ENCODE measurements around the gene ZFP92. TPM values are rescaled to one million over a fixed set of nuclear protein-coding genes. Genes with fewer than 3 reads are reported as not detected.

ZFP92 gene
- total and polyA plus RNA-seq, 2 donors (not counting 3 experiments of a cell fraction or from before 2014, with no cell fraction given) = 0.36 to 1.2 TPM

DNA sequence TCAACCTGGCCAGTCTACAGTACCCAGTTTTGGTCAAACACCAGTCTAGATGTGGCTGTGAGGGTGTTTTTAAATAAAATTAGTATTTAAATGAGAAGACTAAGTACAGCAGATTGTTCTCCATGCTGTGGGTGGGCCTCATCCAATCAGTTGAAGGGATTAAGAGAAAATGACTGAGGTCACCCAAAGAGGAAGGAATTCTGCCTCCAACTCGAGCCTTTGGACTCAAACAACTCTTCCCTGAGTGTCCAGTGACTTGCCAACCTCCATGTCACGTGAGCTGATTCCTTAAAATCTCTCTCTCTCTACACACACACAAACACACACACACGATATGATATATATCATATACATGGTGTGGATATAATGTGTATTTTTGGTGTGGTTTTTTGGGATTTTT lies 24.6 kb downstream of the ZFP92 start:
- Histone ChIP-seq H3K9me1 (replicated peaks; ENCODE audit: control insufficient read depth, extremely low read depth, insufficient read depth, low read length) (no peaks in the 10 kb centered on the region), H4K20me1 (replicated peaks; ENCODE audit: control insufficient read depth, extremely low read depth, insufficient read depth, low read length) (no peaks in the 10 kb centered on the region), H3K4me2 (ENCODE audit: insufficient read depth, low read length) (no peak overlapping the region), H3K4me1 (ENCODE audit: control insufficient read depth, extremely low read depth, insufficient read depth, low read length) (no peaks in the 10 kb centered on the region), H3K79me2 (ENCODE audit: control insufficient read depth, insufficient read depth, low read length) (no peaks in the 10 kb centered on the region), H3K27me3 (ENCODE audit: control insufficient read depth in 2 of 2, insufficient read depth in 2 of 2, low read length in 2 of 2) (no peaks in the 10 kb centered on the region), H3K9me3 (replicated peaks; ENCODE audit: control insufficient read depth, insufficient read depth, low read length) (no peaks in the 10 kb centered on the region), H3K27ac (ENCODE audit: insufficient read depth, low read depth, low read length) (no peak overlapping the region), H2AFZ (ENCODE audit: low read depth, low read length) (no peak overlapping the region), H3K9ac (replicated peaks; ENCODE audit: extremely low read depth, insufficient read depth, low read length) (no peak overlapping the region), H3K36me3 (ENCODE audit: control insufficient read depth in 2 of 2, extremely low read depth in 1 of 2, insufficient read depth in 2 of 2, low read length in 2 of 2) (no peaks in the 10 kb centered on the region), H3K4me3 (replicated peaks in 1 of 3; ENCODE audit: insufficient read depth in 1 of 3, low read depth in 1 of 3, low read length in 3 of 3) (no peak overlapping the region)
- BruUV-seq (replicated peaks) = no TSS peak
- FAIRE-seq (no peak), DNase-seq (ENCODE audit: low read depth, low spot score) (no peak)
- ChIA-PET POLR2A (no interaction called here), CTCF (no interaction called here)
- dilution Hi-C loops (cut with MboI; ENCODE audit: extremely low pct_ligation_motif_present, low sequenced_read_pairs) = no loop called here
- intact Hi-C loops (cut with micrococcal nuclease) = loop anchor here (10.0 kb wide), 1 partner anchor 401 kb away; no protein-coding TSS in a partner anchor
- TF ChIP-seq, protein P1, sequence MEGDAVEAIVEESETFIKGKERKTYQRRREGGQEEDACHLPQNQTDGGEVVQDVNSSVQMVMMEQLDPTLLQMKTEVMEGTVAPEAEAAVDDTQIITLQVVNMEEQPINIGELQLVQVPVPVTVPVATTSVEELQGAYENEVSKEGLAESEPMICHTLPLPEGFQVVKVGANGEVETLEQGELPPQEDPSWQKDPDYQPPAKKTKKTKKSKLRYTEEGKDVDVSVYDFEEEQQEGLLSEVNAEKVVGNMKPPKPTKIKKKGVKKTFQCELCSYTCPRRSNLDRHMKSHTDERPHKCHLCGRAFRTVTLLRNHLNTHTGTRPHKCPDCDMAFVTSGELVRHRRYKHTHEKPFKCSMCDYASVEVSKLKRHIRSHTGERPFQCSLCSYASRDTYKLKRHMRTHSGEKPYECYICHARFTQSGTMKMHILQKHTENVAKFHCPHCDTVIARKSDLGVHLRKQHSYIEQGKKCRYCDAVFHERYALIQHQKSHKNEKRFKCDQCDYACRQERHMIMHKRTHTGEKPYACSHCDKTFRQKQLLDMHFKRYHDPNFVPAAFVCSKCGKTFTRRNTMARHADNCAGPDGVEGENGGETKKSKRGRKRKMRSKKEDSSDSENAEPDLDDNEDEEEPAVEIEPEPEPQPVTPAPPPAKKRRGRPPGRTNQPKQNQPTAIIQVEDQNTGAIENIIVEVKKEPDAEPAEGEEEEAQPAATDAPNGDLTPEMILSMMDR (IDR thresholded peaks at IDR 0.05; ENCODE audit: extremely low read depth in 1 of 2, insufficient read depth in 1 of 2, low read depth in 1 of 2, low read length in 2 of 2) = no peak
- TF ChIP-seq FOS (IDR thresholded peaks at IDR 0.05; ENCODE audit: borderline replicate concordance, insufficient read depth, low read length) = no peak
- no peak for TF ChIP-seq JUN (IDR thresholded peaks at IDR 0.05; ENCODE audit: borderline replicate concordance, insufficient read depth, insufficient read length, low read depth)
- TF ChIP-seq POLR2A (IDR thresholded peaks at IDR 0.05; ENCODE audit: low read depth, low read length) = no peak
- no peak for TF ChIP-seq EZH2 (IDR thresholded peaks at IDR 0.05; ENCODE audit: borderline replicate concordance, low read depth, low read length, severe bottlenecking)
- TF ChIP-seq POLR2AphosphoS5 (IDR thresholded peaks at IDR 0.05; ENCODE audit: insufficient read depth, low read depth, low read length) = no peak
- TF ChIP-seq, protein P2, sequence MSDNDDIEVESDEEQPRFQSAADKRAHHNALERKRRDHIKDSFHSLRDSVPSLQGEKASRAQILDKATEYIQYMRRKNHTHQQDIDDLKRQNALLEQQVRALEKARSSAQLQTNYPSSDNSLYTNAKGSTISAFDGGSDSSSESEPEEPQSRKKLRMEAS (IDR thresholded peaks at IDR 0.05; ENCODE audit: insufficient read depth, insufficient read length) = no peak
- TF ChIP-seq MYC (IDR thresholded peaks at IDR 0.05; ENCODE audit: low read depth, low read length) = no peak
- no peak for TF ChIP-seq GATA2 (IDR thresholded peaks at IDR 0.05; ENCODE audit: insufficient read depth, insufficient read length, low read depth, low read length)

Measured in endothelial cell of umbilical vein (primary cell).